ENCODE measurements around the gene UBE4B. TPM values are rescaled to one million over a fixed set of nuclear protein-coding genes. Genes with fewer than 3 reads are reported as not detected.

The UBE4B gene
- total and polyA plus RNA-seq, 7 donors, result 28.8 to 90.9 (median 48.5) TPM

GRCh38 chr1:10171995-10172669, 139.4 kb downstream of the UBE4B start:
- ATAC-seq (no peak), DNase-seq (no peak)
- no peak for TF ChIP-seq CTCF (IDR thresholded peaks at IDR 0.05)
- Histone ChIP-seq H3K36me3 (ENCODE audit: insufficient read depth in 1 of 2, low read depth in 1 of 2) (peaks cover 3 to 71% of the 10 kb centered on the region in 2 donors), H3K4me1 (no peaks in the 10 kb centered on the region), H3K4me3 (no peak overlapping the region), H3K27ac (no peak overlapping the region), H3K9me3 (no peaks in the 10 kb centered on the region), H3K27me3 (ENCODE audit: insufficient read depth in 3 of 3, low read length in 2 of 3) (no peaks in the 10 kb centered on the region)
- 94 to 96% (median 96%) methylated on average over 8 of the region's 8 CpGs for whole genome bisulfite sequencing, 3 donors
- intact Hi-C loops (cut with DNase I), result no loop called here

GRCh38 chr1:10173582-10173981, 140.8 kb downstream of the UBE4B start:
- no peaks in the 10 kb centered on the region for H3K27me3 ChIP-seq (ENCODE audit: insufficient read depth in 3 of 3, low read length in 2 of 3)
- ATAC-seq (no peak), DNase-seq (no peak)
- no peak overlapping the region for H3K27ac ChIP-seq
- no peak overlapping the region for H3K4me3 ChIP-seq
- 90 to 99% (median 97%) methylated on average over 10 of the region's 10 CpGs for WGBS, 3 donors
- H3K4me1 ChIP-seq, result peaks cover 4% of the 10 kb centered on the region
- peaks cover 3 to 59% of the 10 kb centered on the region in 2 donors for H3K36me3 ChIP-seq (ENCODE audit: insufficient read depth in 1 of 2, low read depth in 1 of 2)
- no peak for TF ChIP-seq CTCF (IDR thresholded peaks at IDR 0.05)
- H3K9me3 ChIP-seq, result no peaks in the 10 kb centered on the region
- intact Hi-C loops (cut with DNase I), result no loop called here

GRCh38 chr1:10177876-10178275, 145.1 kb downstream of the UBE4B start:
- H3K27ac ChIP-seq, result peak overlapping the region; percentile 30
- peaks cover 9% of the 10 kb centered on the region for H3K4me1 ChIP-seq
- no peaks in the 10 kb centered on the region for H3K27me3 ChIP-seq (ENCODE audit: insufficient read depth in 3 of 3, low read length in 2 of 3)
- H3K4me3 ChIP-seq, result no peak overlapping the region
- no peak for TF ChIP-seq CTCF (IDR thresholded peaks at IDR 0.05)
- ATAC-seq, result peak in 1 of 4 donors; percentile 9
- WGBS, 3 donors, result 50 to 64% (median 56%) methylated on average over 5 of the region's 5 CpGs
- peaks cover 13 to 47% of the 10 kb centered on the region in 2 donors for H3K36me3 ChIP-seq (ENCODE audit: insufficient read depth in 1 of 2, low read depth in 1 of 2)
- intact Hi-C loops (cut with DNase I), result no loop called here
- DNase-seq, result no peak
- no peaks in the 10 kb centered on the region for H3K9me3 ChIP-seq

- H3K36me3 ChIP-seq (ENCODE audit: insufficient read depth in 1 of 2, low read depth in 1 of 2), result peaks cover 13 to 39% of the 10 kb centered on the region in 2 donors
- no peak for TF ChIP-seq CTCF (IDR thresholded peaks at IDR 0.05)
- intact Hi-C loops (cut with DNase I), result no loop called here
- peak overlapping the region; percentile 61 for H3K27ac ChIP-seq
- peaks cover 9% of the 10 kb centered on the region for H3K4me1 ChIP-seq
- no peaks in the 10 kb centered on the region for H3K27me3 ChIP-seq (ENCODE audit: insufficient read depth in 3 of 3, low read length in 2 of 3)
- H3K4me3 ChIP-seq, result peak overlapping the region; percentile 15
- 43 to 63% (median 44%) methylated on average over 22 of the region's 22 CpGs for WGBS, 3 donors
- DNase-seq (no peak), ATAC-seq (peak in 1 of 4 donors; percentile 42)
- no peaks in the 10 kb centered on the region for H3K9me3 ChIP-seq
These were observed 146.0 kb downstream of the UBE4B start for GRCh38 chr1:10178597-10179405.
